HepG2 (cell line): ENCODE data around the gene MRPS25. TPM values are rescaled to one million over a fixed set of nuclear protein-coding genes. Genes with fewer than 3 reads are reported as not detected.
A peak's percentile ranks its signal among the peaks of the same experiment; 100 is the strongest.

ENCODE experiments used
- FIP1L1 ChIP-seq: fragments of 200-400 bp; formaldehyde crosslinking; IDR thresholded peaks from 2 replicates; pipeline ENCODE4 v1.6.1; 2018; ENCODE audit warnings: low read depth, mild to moderate bottlenecking, low read length, moderate library complexity, borderline replicate concordance; ENCODE audit not compliant: insufficient read depth
- HMG20A ChIP-seq: IDR thresholded peaks from 2 replicates; pipeline ENCODE4 v1.6.1; 2016; ENCODE audit warnings: borderline replicate concordance
- KAT2B ChIP-seq: fragments of 150-350 bp; IDR thresholded peaks from 2 replicates; pipeline ENCODE4 v1.6.1; 2014; ENCODE audit warnings: low read depth, low read length, borderline replicate concordance
- MBD4 ChIP-seq: IDR thresholded peaks from 2 replicates; pipeline ENCODE4 v1.6.1; 2012; ENCODE audit warnings: low read length, inconsistent platforms, borderline replicate concordance
- RFXANK ChIP-seq: IDR thresholded peaks from 2 replicates; pipeline ENCODE4 v1.6.1; 2016
- SMC3 ChIP-seq: IDR thresholded peaks from 2 replicates; pipeline ENCODE4 v1.6.1; 2011; ENCODE audit warnings: low read length, improper control_type of control experiment
- YEATS4 ChIP-seq: sonication (generic); formaldehyde crosslinking; IDR thresholded peaks from 2 replicates; pipeline ENCODE4 v1.4.0; 2020; ENCODE audit warnings: missing genetic modification reagents, borderline replicate concordance
- ZBTB7B ChIP-seq: sonication (generic); formaldehyde crosslinking; IDR thresholded peaks from 2 replicates; pipeline ENCODE4 v1.4.0; 2020; ENCODE audit warnings: missing genetic modification reagents
- ZNF230 ChIP-seq: sonication (generic); formaldehyde crosslinking; IDR thresholded peaks from 2 replicates; pipeline ENCODE4 v1.4.0; 2020; ENCODE audit warnings: mild to moderate bottlenecking, missing genetic modification reagents
- ZNF672 ChIP-seq: sonication (generic); formaldehyde crosslinking; IDR thresholded peaks from 2 replicates; pipeline ENCODE4 v1.8.1; 2022; ENCODE audit warnings: missing genetic modification reagents
- polyA plus RNA-seq, 8 experiments: library from polyadenylated mRNA; depleted of rRNA in 3 of 8; stranded (reverse) in 7 of 8; unstranded in 1 of 8; fragments of >200 nt; fragmentation: Illumina TruSeq in 4 of 8; extraction: Trizol in 4 of 8; gene quantifications; 2 replicates each; pipeline versions ENCODE4 v1.2.1 to v1.2.3, GENCODE V29; 2011 to 2016; ENCODE audit warnings: low read depth in 4 of 8, missing spikeins in 1 of 8, mixed read lengths in 1 of 8; ENCODE audit not compliant: insufficient read depth in 1 of 8
- total RNA-seq, 5 experiments: library from RNA; depleted of rRNA; stranded (reverse); fragments of >200 nt; fragmentation: Illumina TruSeq; extraction: Trizol; gene quantifications; 2 replicates each; pipeline ENCODE4 v1.2.3, GENCODE V29; 2016; ENCODE audit warnings: low read depth in 1 of 5
- TF ChIP-seq, protein P1 (sequence below): IDR thresholded peaks from 2 replicates; pipeline ENCODE4 v1.6.1; 2016; ENCODE audit warnings: low read depth, missing genetic modification reagents, missing compliant biosample characterization
- TF ChIP-seq, protein P2 (sequence below): sonication (generic); formaldehyde crosslinking; IDR thresholded peaks from 2 replicates; pipeline ENCODE4 v1.4.0; 2020; ENCODE audit warnings: missing genetic modification reagents
- TF ChIP-seq, protein P3 (sequence below): sonication (generic); formaldehyde crosslinking; IDR thresholded peaks from 2 replicates; pipeline ENCODE4 v1.4.0; 2020; ENCODE audit warnings: mild to moderate bottlenecking, missing genetic modification reagents
- TF ChIP-seq, protein P4 (sequence below), 2 experiments: fragments of 450-650 bp in 1 of 2; sonication (generic) in 1 of 2; formaldehyde crosslinking; IDR thresholded peaks; 2 replicates each; pipeline versions ENCODE4 v1.5.0 to v1.8.0; 2020 to 2022; ENCODE audit warnings: mild to moderate bottlenecking in 1 of 2, missing genetic modification reagents in 1 of 2
- TF ChIP-seq, protein P5 (sequence below): sonication (generic); formaldehyde crosslinking; IDR thresholded peaks from 2 replicates; pipeline ENCODE4 v1.8.0; 2022; ENCODE audit warnings: mild to moderate bottlenecking, missing genetic modification reagents; ENCODE audit not compliant: insufficient replicate concordance

The MRPS25 gene
- total and polyA plus RNA-seq, 2 of the 13 experiments (the other 11 are each of a cell fraction or from before 2014, with no cell fraction given), result 60.1 to 74.3 TPM

DNA sequence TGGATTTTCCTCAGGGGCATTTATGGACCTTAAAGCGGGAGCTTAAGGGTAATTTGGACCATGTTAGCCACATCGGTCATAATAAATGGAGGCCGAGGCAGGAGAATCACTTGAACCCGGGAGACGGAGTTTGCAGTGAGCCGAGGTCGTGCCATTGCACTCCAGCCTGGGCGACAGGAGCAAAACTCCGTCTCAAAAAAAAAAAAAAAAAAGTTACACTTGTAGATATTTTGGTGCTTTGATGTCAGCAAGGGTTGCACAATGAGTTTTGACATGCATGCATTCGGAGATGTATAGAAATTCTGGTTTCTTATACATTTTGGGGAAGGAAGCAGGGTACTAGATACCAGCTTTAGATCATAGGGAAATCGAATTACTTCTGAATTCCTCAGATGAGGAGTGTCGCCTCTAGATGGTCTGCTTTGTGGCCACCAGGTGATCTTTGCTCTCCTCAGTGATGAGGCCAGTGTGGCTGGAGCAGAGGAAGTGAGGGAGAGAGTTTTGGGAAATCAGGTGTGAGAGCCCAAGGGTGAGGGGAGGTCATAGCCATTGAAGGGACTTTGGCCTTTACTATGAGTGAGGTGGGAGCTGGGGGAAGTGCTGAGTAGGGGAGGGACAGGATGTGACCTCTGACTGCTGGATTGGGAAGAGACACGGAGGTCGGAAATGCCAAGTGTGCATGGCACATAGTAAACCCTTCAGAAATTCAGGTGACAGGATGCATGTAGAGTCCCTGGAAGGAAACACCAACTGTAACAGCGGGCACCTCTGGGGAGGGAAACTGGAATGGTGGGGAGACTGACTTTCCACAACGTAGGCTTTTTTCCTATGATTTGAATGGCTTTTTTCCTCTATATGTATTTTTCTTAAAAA, 42.2 kb upstream of the MRPS25 start (continued):
- TF ChIP-seq, protein P1, sequence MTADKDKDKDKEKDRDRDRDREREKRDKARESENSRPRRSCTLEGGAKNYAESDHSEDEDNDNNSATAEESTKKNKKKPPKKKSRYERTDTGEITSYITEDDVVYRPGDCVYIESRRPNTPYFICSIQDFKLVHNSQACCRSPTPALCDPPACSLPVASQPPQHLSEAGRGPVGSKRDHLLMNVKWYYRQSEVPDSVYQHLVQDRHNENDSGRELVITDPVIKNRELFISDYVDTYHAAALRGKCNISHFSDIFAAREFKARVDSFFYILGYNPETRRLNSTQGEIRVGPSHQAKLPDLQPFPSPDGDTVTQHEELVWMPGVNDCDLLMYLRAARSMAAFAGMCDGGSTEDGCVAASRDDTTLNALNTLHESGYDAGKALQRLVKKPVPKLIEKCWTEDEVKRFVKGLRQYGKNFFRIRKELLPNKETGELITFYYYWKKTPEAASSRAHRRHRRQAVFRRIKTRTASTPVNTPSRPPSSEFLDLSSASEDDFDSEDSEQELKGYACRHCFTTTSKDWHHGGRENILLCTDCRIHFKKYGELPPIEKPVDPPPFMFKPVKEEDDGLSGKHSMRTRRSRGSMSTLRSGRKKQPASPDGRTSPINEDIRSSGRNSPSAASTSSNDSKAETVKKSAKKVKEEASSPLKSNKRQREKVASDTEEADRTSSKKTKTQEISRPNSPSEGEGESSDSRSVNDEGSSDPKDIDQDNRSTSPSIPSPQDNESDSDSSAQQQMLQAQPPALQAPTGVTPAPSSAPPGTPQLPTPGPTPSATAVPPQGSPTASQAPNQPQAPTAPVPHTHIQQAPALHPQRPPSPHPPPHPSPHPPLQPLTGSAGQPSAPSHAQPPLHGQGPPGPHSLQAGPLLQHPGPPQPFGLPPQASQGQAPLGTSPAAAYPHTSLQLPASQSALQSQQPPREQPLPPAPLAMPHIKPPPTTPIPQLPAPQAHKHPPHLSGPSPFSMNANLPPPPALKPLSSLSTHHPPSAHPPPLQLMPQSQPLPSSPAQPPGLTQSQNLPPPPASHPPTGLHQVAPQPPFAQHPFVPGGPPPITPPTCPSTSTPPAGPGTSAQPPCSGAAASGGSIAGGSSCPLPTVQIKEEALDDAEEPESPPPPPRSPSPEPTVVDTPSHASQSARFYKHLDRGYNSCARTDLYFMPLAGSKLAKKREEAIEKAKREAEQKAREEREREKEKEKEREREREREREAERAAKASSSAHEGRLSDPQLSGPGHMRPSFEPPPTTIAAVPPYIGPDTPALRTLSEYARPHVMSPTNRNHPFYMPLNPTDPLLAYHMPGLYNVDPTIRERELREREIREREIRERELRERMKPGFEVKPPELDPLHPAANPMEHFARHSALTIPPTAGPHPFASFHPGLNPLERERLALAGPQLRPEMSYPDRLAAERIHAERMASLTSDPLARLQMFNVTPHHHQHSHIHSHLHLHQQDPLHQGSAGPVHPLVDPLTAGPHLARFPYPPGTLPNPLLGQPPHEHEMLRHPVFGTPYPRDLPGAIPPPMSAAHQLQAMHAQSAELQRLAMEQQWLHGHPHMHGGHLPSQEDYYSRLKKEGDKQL, result no peak
- TF ChIP-seq, protein P2, sequence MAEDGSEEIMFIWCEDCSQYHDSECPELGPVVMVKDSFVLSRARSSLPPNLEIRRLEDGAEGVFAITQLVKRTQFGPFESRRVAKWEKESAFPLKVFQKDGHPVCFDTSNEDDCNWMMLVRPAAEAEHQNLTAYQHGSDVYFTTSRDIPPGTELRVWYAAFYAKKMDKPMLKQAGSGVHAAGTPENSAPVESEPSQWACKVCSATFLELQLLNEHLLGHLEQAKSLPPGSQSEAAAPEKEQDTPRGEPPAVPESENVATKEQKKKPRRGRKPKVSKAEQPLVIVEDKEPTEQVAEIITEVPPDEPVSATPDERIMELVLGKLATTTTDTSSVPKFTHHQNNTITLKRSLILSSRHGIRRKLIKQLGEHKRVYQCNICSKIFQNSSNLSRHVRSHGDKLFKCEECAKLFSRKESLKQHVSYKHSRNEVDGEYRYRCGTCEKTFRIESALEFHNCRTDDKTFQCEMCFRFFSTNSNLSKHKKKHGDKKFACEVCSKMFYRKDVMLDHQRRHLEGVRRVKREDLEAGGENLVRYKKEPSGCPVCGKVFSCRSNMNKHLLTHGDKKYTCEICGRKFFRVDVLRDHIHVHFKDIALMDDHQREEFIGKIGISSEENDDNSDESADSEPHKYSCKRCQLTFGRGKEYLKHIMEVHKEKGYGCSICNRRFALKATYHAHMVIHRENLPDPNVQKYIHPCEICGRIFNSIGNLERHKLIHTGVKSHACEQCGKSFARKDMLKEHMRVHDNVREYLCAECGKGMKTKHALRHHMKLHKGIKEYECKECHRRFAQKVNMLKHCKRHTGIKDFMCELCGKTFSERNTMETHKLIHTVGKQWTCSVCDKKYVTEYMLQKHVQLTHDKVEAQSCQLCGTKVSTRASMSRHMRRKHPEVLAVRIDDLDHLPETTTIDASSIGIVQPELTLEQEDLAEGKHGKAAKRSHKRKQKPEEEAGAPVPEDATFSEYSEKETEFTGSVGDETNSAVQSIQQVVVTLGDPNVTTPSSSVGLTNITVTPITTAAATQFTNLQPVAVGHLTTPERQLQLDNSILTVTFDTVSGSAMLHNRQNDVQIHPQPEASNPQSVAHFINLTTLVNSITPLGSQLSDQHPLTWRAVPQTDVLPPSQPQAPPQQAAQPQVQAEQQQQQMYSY (CRISPR knock-in tag), result no peak
- TF ChIP-seq ZBTB7B (no peak), YEATS4 (CRISPR knock-in tag) (peak; percentile 77; the same call in 1 of the 2 replicates), RFXANK (no peak), ZNF230 (CRISPR knock-in tag) (no peak), KAT2B (no peak), FIP1L1 (no peak), ZNF672 (no peak), MBD4 (no peak), SMC3 (no peak), HMG20A (CRISPR knock-in tag) (peak; percentile 54; the same call in 1 of the 2 replicates)
- TF ChIP-seq, protein P3, sequence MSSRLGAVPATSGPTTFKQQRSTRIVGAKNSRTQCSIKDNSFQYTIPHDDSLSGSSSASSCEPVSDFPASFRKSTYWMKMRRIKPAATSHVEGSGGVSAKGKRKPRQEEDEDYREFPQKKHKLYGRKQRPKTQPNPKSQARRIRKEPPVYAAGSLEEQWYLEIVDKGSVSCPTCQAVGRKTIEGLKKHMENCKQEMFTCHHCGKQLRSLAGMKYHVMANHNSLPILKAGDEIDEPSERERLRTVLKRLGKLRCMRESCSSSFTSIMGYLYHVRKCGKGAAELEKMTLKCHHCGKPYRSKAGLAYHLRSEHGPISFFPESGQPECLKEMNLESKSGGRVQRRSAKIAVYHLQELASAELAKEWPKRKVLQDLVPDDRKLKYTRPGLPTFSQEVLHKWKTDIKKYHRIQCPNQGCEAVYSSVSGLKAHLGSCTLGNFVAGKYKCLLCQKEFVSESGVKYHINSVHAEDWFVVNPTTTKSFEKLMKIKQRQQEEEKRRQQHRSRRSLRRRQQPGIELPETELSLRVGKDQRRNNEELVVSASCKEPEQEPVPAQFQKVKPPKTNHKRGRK (CRISPR knock-in tag), result no peak
- TF ChIP-seq, protein P4, sequence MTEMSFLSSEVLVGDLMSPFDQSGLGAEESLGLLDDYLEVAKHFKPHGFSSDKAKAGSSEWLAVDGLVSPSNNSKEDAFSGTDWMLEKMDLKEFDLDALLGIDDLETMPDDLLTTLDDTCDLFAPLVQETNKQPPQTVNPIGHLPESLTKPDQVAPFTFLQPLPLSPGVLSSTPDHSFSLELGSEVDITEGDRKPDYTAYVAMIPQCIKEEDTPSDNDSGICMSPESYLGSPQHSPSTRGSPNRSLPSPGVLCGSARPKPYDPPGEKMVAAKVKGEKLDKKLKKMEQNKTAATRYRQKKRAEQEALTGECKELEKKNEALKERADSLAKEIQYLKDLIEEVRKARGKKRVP (CRISPR knock-in tag; IDR thresholded peaks at IDR 0.05), result no peak
- TF ChIP-seq, protein P5, sequence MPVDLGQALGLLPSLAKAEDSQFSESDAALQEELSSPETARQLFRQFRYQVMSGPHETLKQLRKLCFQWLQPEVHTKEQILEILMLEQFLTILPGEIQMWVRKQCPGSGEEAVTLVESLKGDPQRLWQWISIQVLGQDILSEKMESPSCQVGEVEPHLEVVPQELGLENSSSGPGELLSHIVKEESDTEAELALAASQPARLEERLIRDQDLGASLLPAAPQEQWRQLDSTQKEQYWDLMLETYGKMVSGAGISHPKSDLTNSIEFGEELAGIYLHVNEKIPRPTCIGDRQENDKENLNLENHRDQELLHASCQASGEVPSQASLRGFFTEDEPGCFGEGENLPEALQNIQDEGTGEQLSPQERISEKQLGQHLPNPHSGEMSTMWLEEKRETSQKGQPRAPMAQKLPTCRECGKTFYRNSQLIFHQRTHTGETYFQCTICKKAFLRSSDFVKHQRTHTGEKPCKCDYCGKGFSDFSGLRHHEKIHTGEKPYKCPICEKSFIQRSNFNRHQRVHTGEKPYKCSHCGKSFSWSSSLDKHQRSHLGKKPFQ (CRISPR knock-in tag), result peak; percentile 98
